Left ventricle myocardium superior (tissue), 1 donor: ENCODE results near the gene ANKRD13B. TPM values are rescaled to one million over a fixed set of nuclear protein-coding genes. Genes with fewer than 3 reads are reported as not detected.

ENCODE experiments used
- ATAC-seq: fragments of 200-7000 bp; cut with Tn5 transposase; one replicate; pipeline ENCODE4 v1.9.1; 2020; ENCODE audit warnings: mild to moderate bottlenecking, moderate library complexity
- DNase-seq: peaks from one replicate; pipeline ENCODE4 v3.0.0-alpha.2; 2020
- intact Hi-C: fragments of 100-400 bp; cut with micrococcal nuclease; formaldehyde crosslinking; loops from one replicate; pipeline ENCODE4 v1.11.0; 2022
- total RNA-seq: library from RNA; stranded (reverse); fragmentation: NEBNext Ultra II Directional; extraction: Animal tissue kit (Norgen Biotek cat#: 25700); gene quantifications from one replicate; pipeline ENCODE4 v1.2.1, GENCODE V29; 2021
- donor health status: DM: no; HTN: yes; CAD: no; lungs with severe emphysema.

Gene ANKRD13B
- total RNA-seq, 1 donor from 2014 or later, result 8.3 TPM

DNA sequence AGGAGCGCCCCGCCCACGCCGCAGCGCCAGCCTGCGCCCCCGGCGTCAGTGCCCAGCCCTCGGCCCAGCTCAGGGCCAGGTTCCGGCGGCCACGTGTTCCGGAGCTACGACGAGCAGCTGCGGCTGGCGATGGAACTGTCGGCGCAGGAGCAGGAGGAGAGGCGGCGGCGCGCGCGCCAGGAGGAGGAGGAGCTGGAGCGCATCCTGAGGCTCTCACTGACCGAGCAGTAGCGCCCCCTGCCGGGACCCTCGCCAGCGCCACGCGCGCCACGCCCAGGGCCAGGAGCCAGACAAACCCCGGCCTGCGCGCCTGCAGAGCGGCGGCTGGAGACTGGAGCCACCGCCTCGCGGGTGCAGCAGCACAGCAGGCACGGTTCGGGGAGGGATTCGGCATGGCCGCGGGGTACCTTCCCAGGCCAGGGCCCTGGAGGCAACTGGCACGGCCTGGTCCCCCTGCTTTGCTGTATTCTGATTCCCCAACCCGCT, 20.5 kb downstream of the ANKRD13B start:
- intact Hi-C loops, result no loop called here
- peak; percentile 99 for DNase-seq

DNA sequence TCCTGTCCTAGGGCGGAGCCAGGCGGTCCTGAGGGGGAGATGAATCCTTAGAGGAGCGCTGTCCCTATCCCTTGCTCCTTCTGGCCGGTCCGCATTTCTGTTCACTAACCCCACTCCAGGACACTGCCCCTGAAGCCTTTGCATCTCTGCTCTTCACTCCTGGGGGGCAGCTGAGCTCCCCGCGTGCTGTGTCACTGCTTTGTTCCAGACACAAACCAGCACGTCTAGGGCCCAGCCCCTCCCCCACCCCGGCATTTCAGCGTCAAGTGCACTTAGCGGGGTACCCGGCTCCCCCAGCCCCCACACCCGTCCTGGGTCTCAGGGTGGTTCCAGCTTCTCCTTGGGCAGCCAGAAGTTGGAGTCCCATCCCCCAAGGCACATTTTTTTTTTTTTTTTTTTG, 20.9 kb downstream of the ANKRD13B start:
- intact Hi-C loops, result no loop called here

More for the DNA sequence above, 20.5 kb downstream of the ANKRD13B start:
- ATAC-seq, result peak; percentile 80

DNA sequence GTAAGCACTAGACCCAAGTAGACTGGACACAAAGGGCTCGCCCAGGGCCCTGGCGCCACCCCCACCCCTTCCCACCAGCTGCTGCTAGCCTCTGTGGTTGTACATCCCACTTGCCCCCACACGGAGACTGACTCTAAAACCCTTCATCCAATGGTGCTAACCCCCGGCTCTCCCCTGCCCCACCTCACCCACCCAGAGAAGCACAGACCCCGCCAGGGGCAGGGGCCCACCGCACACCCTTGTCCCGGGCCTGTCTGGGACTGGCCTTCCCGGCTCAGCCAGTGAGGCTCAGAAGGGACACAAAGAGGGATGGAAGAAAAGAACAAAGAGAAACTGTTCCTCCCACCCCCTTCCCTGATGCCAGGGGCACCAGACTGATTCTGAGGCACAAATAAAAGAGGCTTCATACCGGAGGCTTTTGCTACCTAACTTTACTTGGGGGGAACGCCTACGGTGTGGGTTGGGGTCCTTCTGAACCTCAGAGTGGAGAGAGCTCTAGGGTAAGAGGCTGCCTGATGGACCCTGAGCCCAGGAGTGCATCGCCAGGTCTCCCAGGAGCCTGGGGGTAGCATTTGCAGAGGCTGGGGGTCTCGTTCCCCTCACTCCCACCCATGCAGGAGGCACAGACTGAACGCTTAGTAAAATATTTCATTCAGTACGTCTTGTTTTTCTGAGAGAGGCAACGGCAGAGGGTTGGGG, 21.6 kb downstream of the ANKRD13B start:
- ATAC-seq (no peak), DNase-seq (peak; percentile 31)
- intact Hi-C loops, result no loop called here

More for the DNA sequence above, 20.9 kb downstream of the ANKRD13B start:
- ATAC-seq (no peak), DNase-seq (no peak)

DNA sequence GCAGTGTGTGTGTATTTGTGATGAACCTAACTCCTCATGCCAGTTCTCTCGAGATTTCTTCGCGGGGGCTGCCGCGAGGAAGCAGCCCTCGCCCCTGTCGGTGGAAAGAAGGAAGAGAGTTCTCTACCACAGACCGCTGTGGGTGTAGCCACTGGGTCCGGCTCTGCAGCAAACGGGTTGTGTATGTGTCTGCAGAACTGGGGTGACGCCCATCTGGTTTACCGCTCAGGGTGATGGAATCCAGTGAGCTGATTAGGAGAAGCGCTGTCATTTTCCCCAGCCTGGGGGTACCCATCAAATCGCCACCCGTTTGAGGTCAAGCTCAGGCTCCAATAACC, 22.1 kb downstream of the ANKRD13B start:
- intact Hi-C loops, result no loop called here
- DNase-seq (peak; percentile 52), ATAC-seq (no peak)

DNA sequence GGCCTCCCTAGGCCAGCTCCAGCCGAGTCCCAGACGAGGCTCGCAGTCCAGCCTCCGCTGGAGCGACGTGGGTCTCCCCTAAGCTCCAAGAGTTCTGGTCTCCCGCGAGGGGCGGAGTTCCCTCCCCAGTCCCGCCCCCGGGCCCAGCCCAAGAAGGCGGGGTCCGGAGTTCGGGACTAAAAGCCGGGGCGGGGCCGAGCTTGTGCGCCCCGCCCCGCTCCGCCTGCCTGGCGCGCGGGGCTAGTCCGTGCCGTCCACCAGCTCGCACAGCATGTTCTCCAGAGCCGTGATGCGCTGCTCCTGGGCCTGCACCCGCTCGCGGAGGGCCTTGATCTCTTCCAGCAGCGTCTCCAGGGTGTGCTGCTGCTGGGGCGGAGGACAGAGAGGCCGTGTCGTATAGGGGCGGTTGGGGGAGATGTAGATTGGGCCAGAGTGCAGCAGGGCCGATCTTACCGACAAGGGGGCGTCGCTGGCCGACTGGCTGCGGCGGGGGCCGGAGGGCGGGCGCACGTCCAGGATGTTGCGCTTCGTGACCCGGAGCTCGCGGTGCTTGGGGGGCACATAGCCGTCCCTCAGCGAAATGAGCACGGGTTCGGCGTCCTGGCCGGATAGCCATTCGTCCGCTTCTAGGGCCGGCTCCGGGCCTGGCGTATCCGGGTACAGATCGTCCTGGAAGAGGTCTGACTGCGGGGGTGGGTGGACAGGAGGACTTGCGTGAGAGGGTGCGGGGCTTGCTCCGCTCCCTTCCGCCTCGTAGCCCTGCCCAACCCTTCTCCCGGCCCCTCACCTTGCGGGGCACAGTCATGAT, 22.8 kb downstream of the ANKRD13B start:
- intact Hi-C loops, result no loop called here
- DNase-seq, result peak; percentile 92
- peak; percentile 60 for ATAC-seq

DNA sequence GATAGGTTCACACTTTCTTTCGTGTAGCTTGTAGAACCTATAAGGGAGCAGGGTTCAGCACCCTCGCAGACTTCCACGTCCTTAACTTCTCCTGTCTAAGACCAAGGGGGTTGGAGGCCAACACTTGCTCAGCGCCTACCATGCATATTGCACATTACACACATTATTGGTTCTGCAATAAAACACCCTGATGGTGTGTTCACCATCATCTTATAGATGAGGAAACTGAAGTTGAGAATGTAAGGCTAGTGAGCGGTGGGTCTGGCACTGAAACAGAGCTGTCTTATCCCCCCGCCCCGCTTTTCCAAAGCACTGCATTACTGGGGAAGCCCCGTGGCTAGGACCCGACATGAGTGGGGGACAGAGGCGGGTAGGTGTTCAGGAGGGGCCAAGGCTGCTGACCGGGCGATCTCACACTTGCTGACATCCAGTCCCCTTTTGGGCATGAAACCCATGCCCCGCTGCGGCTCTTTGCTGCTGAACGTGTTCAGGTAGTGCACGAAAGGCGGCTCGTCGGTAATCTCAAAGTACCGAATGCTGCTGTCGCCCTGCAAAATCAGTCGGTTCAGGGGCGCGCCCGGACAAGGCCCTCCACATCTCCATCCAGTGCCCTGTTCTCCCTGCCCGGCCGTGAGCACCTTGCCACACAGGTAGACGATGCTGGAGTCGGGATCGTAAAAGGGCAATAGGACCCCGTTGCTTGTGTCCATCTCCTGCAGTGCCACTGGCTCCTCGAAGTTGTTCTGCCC, 23.5 kb downstream of the ANKRD13B start:
- intact Hi-C loops, result no loop called here
- DNase-seq (peak; percentile 51), ATAC-seq (no peak)

DNA sequence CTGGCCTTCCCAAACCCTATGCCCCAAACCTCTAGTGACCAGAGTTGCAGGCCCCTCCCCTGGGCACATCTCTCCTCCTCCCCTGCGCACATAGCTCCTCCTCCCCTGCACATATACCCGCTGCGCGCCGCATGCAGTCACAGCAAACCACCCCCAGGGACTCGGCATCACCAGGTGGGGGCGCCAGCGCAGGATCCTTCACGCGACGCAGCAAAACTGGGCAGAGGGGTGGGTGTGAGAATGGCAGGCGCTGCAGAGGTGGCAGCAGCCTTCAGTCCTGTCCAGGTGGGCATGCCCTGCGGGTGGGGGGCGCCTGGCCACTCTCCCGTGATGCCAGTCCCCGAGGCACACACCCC, 24.2 kb downstream of the ANKRD13B start:
- DNase-seq (peak; percentile 82), ATAC-seq (peak; percentile 2)
- intact Hi-C loops, result no loop called here

DNA sequence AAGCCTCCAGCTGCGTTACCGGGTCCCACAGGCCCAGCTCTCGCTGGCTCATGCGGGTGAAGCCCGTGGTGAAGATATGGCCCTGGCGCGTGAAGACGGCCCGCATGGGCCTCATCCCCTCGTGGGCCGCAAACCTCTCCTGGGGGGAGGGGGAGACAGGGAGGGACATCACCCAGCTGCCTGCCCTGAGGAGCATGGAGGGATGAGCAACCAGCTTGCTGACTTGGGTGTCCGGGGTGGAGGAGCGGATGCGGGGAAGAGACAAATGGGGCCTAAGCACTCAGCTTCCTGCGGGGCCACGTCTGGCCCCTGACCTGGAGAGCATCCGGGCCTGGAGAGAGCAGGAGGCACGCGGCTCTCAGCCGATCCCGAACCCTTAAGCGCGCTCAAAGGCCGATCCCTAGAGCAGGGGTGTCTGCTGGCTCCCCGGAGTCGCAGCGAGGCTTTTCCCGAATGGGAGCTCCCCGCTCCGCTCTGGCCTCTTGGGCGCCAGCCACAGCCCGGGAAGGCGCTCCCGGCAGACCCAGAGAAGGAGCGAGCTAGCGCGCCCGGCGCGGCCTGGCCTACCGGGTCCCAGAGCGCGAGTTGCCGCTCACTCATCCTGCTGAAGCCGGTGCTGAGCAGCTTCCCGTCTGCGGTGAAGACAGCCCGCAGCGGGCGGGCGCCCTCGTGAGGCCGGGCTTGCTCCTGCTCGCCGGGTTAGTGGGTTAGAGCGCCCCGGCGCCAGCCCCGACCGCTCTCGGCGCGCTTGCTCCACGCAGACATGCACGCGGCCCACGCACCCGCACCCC, 24.7 kb downstream of the ANKRD13B start:
- intact Hi-C loops, result no loop called here
- DNase-seq (peak; percentile 89), ATAC-seq (peak; percentile 9)

DNA sequence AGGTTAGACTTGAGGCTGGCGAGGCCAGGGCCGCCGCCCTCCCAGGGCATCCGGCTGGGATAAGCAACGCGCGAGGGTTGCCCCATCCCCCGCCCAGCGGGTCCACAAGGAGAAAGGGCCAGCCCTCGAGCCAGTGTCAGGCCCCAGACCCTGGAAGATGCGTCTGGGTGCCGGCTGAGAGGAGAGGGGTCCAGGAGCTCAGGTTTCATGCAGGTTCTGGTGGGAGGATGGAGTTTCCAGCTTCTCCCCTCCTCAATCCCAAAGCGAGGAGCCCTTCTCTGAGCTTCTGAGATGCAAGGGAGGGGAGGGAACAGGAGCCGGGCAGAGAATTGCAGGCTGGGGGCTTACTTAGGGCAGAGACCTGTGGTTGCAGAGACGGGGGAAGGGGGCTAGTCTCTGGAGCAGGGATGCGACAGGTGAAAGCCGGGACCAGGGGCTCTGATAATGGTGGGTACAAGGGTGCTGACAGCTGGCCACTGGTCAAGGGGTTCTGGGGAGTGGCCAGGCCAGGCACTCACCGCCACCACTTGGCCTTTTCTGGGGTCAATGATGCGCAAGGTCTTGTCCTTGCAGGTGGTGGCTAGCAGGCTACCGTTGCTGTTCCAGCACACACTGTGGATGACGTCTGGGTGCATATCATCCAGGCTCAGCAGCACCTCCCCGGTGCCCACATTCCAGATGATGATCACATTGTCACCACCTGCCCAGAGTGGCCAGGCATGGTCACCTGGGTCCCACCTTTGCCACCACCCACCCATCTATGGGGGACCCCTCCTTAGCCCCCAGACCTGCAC, 25.5 kb downstream of the ANKRD13B start:
- intact Hi-C loops, result no loop called here
- DNase-seq, result peak; percentile 29

DNA sequence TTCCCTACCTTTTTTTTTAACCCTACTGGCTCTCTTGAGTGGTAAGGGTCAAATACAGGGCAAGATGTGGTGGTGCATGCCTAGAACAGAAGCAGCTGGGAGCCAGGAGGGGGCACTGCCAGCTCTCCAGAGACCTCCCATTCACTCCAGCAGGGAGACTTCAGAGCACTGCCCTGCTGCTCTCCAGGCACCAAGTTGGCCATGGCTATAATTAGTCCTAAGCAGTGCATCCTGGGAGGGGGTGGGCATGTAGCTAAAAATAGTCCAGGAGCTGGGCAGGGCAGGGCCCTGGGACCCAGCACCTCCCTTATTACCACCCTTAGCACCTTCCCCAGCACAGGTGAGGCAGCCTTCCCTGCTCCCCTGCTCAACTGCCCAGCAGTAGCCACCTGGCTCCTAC, 26.3 kb downstream of the ANKRD13B start:
- intact Hi-C loops, result no loop called here
- peak; percentile 55 for ATAC-seq

More for the DNA sequence above, 25.5 kb downstream of the ANKRD13B start:
- ATAC-seq, result no peak

DNA sequence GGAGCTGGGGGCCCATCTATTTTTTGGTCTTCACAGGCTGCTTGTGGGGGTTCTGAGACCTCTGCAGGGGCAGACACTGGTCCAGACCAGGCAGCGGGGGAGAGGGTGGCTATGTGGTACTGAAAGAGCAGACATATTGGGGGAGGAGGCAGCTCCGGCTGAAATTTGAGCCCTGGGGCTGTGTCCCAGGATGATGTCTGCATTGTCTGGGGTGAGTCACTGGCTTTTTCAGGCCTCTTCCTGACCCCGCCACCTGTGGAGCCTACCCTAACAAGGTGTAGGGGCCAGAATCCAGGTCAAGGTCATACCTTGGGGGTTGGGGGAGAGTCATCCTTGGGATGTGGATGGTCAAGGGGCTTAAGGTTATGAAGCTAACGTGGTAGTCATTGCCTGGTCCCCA, 27.3 kb downstream of the ANKRD13B start:
- DNase-seq, result no peak
- ATAC-seq, result no peak
- intact Hi-C loops, result no loop called here

More for the DNA sequence above, 26.3 kb downstream of the ANKRD13B start:
- peak; percentile 74 for DNase-seq

DNA sequence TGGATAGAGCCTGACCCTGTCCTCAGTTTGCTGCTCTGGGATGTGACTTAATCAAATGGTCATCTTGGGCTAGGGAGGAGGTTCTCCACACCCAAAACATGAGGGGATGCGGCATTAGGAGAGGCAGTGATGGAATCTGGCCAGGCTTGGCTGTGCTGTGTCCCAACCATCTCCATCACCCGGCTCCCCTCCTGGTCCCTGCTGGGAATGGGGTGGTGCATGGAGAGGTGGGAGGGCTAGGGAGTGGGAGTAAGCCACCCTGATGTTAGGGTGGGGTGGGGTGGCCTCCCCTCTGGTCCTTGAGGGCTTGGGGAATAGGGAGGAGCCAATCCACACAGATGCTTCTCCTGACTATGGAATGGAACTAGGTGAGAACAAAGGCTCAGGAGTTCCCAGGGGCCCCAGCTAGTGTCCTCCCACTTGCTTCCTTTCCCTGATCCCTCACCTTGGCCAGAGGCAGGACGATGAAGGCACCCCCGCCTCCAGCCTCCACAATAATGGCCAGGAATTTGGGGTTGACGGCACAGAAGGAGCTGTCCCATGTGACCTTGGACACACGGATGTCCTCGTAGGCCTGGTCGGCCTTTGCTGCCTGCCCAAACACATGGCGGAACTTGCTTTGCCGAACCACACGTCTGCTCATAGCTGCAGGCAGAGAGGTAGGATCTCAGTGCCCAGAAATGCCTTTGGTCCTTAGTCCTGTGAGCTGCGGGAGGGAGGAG, 28.0 kb downstream of the ANKRD13B start:
- ATAC-seq, result no peak
- DNase-seq, result no peak
- intact Hi-C loops, result no loop called here

DNA sequence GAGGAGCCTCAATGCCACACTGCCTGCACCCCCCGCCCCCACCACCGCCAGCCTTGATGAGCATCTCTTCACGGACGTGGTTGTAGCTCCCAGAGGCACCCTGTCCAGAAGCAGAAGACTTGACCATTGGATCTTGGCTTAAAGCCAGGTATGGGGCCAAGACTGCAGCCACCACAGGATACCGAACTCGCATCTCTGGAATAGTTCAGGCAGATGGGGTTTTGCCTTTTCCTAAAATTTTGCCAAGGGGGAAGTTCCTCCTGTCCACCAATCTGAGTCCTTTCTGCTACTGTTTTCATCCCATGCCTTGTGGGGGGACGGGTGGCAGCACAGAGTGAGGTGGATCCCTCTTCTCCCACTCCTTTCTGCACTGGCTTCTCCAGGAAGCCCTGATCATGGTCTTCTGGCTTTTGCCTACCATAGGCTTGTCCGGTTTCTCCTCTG, 28.8 kb downstream of the ANKRD13B start:
- DNase-seq (peak; percentile 34), ATAC-seq (peak; percentile 0)
- intact Hi-C loops, result no loop called here

DNA sequence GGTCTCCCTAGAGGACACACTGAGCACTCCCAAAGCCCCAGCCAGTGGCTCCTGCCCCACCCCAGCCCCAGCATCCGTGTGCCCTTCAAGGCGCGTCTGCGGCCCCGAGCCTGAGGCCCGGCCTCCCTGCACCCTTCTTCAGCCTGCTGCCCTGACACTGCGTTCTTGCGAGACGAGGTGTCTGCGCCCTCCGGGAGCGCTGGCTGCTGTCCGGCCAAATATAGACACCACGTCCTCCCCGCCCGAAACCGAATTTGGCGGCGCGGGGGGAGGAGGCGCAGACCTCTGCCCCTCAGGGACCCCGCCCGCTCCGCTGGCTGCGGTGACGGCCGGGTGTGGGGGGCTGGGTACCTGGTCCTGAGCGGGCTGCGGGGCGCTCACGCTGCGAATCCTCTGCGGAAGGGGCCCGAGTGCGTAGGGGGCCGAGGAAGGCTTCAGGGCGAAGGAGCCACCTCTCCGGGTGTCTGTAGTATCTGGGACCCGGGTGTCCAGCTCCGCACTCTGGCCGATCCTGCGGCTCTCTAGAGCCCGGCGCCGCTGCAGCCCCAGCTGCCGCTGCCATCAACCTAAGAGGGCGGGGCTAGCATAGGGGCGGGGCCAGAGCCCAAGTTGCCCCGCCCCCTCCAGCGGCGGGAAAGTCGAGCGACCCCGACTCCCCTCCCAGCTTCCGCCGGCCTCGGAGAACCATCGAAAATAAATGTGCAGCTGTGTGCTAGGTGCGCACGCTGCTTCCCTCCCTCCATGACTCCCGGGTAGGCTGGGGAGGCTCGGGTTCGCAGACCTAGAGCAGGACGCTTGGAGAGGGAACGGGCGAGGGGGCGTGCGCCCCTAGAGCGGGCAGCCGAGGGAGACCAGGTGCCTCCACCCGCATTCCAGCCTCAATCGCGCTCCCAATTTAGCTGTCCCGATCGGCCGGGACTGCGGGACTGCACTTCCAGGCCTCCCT, 29.7 kb downstream of the ANKRD13B start, which contains the start of gene CORO6:
Gene CORO6 (minus strand): TSS at position 576 of the 946 bp plus-strand sequence. CDS start 1,491 bp downstream, outside the sequence.
- ATAC-seq, result peak; percentile 71
- peak; percentile 86 for DNase-seq
- intact Hi-C loops, result no loop called here

DNA sequence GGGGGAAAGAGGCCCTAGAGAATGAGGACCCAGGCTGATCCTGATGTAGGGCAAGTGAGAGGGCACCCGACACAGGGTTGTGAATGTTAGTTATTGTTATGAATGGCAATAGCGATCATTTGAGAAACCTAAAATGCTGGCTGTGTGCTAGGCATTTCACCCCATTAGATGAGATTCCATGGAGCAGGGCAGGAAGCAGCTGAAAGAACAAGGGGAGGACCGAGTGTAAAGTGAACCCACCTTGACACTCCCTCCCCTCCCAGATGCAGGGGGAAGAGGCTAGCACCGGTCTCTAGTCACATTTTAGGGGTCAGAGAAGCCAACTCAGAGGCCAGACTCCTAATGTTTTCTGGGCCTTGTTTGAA, 30.3 kb downstream of the ANKRD13B start:
- intact Hi-C loops, result no loop called here
- ATAC-seq, result no peak

DNA sequence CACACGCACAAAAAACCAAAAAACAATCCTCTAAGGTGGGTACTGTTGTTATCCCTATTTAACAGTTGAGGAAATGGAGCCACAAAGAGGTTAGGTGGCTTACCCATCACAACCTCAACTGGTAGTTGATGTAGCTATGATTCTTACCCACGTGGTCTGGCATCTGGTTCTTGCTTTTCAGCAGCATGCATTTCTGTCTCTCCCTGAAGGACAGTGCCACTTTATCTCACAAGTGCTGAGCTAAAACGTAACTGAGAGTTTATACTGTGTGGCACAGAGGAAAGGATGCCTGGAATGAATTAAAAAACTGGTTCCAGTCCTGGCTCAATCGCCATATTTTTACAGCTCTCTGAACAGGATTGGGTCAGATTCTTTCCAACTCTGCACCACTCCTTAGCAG, 31.7 kb downstream of the ANKRD13B start:
- no peak for DNase-seq
- intact Hi-C loops, result no loop called here
- ATAC-seq, result no peak

More for the DNA sequence above, 30.3 kb downstream of the ANKRD13B start:
- DNase-seq, result no peak
